ENCODE measurements around the gene ACBD4.

DNA sequence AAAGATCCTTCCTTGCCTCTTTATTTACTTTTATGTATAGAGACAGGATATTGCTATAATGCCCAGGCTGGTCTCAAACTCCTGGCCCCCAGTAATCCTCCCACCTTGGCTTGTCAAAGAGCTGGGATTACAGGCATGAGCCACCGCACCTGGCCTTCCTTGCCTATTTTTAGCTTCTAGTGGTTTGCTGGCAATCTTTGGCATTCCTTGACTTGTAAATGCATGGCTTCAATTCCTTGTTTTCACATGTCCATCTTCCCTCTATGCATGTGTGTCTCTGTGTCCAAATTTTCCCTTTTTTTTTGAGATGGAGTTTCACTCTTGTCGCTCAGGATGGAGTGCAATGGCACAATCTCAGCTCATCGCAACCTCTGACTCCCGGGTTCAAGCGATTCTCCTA lies 48.7 kb downstream of the ACBD4 start:
- TF ChIP-seq POLR2A (IDR thresholded peaks at IDR 0.05) (no peak), POLR2AphosphoS5 (IDR thresholded peaks at IDR 0.05) (no peak), EP300 (IDR thresholded peaks at IDR 0.05) (no peak)
- TF ChIP-seq, protein P1, sequence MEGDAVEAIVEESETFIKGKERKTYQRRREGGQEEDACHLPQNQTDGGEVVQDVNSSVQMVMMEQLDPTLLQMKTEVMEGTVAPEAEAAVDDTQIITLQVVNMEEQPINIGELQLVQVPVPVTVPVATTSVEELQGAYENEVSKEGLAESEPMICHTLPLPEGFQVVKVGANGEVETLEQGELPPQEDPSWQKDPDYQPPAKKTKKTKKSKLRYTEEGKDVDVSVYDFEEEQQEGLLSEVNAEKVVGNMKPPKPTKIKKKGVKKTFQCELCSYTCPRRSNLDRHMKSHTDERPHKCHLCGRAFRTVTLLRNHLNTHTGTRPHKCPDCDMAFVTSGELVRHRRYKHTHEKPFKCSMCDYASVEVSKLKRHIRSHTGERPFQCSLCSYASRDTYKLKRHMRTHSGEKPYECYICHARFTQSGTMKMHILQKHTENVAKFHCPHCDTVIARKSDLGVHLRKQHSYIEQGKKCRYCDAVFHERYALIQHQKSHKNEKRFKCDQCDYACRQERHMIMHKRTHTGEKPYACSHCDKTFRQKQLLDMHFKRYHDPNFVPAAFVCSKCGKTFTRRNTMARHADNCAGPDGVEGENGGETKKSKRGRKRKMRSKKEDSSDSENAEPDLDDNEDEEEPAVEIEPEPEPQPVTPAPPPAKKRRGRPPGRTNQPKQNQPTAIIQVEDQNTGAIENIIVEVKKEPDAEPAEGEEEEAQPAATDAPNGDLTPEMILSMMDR (IDR thresholded peaks at IDR 0.05), result no peak

Measured in upper lobe of left lung (tissue), 4 donors.